ENCODE data around the gene ANP32D.

DNA sequence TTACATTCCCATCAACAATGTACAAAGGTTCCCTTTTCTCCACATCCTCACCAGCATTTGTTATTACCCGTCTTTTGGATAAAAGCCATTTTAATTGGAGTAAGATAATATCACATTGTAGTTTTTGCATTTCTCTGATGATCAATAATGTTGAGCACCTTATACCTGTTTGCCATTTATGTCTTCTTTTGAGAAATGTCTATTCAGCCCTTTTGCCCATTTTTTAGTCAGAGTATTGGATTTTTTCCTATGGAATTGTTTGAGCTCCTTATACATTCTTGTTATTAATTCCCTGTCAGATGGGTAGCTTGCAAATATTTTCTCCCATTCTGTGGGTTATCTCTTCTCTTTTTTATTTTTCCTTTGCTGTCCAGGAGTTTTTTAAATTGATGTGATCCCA lies 42.4 kb downstream of the ANP32D start:
- no peak for TF ChIP-seq EP300 (IDR thresholded peaks at IDR 0.05; ENCODE audit: borderline replicate concordance)
- TF ChIP-seq, protein P1, sequence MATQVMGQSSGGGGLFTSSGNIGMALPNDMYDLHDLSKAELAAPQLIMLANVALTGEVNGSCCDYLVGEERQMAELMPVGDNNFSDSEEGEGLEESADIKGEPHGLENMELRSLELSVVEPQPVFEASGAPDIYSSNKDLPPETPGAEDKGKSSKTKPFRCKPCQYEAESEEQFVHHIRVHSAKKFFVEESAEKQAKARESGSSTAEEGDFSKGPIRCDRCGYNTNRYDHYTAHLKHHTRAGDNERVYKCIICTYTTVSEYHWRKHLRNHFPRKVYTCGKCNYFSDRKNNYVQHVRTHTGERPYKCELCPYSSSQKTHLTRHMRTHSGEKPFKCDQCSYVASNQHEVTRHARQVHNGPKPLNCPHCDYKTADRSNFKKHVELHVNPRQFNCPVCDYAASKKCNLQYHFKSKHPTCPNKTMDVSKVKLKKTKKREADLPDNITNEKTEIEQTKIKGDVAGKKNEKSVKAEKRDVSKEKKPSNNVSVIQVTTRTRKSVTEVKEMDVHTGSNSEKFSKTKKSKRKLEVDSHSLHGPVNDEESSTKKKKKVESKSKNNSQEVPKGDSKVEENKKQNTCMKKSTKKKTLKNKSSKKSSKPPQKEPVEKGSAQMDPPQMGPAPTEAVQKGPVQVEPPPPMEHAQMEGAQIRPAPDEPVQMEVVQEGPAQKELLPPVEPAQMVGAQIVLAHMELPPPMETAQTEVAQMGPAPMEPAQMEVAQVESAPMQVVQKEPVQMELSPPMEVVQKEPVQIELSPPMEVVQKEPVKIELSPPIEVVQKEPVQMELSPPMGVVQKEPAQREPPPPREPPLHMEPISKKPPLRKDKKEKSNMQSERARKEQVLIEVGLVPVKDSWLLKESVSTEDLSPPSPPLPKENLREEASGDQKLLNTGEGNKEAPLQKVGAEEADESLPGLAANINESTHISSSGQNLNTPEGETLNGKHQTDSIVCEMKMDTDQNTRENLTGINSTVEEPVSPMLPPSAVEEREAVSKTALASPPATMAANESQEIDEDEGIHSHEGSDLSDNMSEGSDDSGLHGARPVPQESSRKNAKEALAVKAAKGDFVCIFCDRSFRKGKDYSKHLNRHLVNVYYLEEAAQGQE (IDR thresholded peaks at IDR 0.05; ENCODE audit: low read depth) = no peak
- TF ChIP-seq, protein P2, sequence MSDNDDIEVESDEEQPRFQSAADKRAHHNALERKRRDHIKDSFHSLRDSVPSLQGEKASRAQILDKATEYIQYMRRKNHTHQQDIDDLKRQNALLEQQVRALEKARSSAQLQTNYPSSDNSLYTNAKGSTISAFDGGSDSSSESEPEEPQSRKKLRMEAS (IDR thresholded peaks at IDR 0.05) = no peak
- no peak for TF ChIP-seq TCF12 (IDR thresholded peaks at IDR 0.05; ENCODE audit: low read depth)
- TF ChIP-seq TAF1 (IDR thresholded peaks at IDR 0.05; ENCODE audit: low read depth) = no peak
- TF ChIP-seq NFIC (IDR thresholded peaks at IDR 0.05) = no peak
- TF ChIP-seq YY1 (IDR thresholded peaks at IDR 0.05; ENCODE audit: low read depth) = no peak

All from Ishikawa (cell line).